WTC11 (cell line): Measurements from ENCODE around the gene CRACR2A. TPM values are rescaled to one million over a fixed set of nuclear protein-coding genes. Genes with fewer than 3 reads are reported as not detected.

Source experiments
- ATAC-seq: fragments of 200-7000 bp; cut with Tn5 transposase; 2 replicates; pipeline ENCODE4 v1.10.0; 2021; ENCODE audit warnings: mild to moderate bottlenecking, moderate library complexity
- CTCF ChIA-PET: fragments of 300-600 bp; sonication (Branson Sonifier 250); formaldehyde crosslinking; loops from one replicate; lab custom pipeline; 2021; ENCODE audit warnings: antibody characterized with exemption; lab: Charles Lee
- POLR2A ChIA-PET: fragments of 350-600 bp; sonication (Branson Sonifier 250); formaldehyde crosslinking; loops from one replicate; lab custom pipeline; 2021; ENCODE audit warnings: antibody characterized with exemption; lab: Charles Lee
- DNase-seq: peaks from one replicate; pipeline ENCODE4 v3.0.0; 2021; ENCODE audit warnings: low spot score
- H3K27ac Mint-ChIP-seq: 2 replicates; pipeline ENCODE4 v1.8.0; 2021; ENCODE audit warnings: mixed read lengths
- H3K27me3 Mint-ChIP-seq: 2 replicates; pipeline ENCODE4 v1.8.0; 2021; ENCODE audit warnings: low read depth, mild to moderate bottlenecking, moderate library complexity, mixed read lengths
- H3K36me3 Mint-ChIP-seq: 2 replicates; pipeline ENCODE4 v1.8.0; 2021; ENCODE audit warnings: mixed read lengths
- H3K4me1 Mint-ChIP-seq: 2 replicates; pipeline ENCODE4 v1.8.0; 2022; ENCODE audit warnings: mixed read lengths
- H3K4me3 Mint-ChIP-seq: 2 replicates; pipeline ENCODE4 v1.8.0; 2021; ENCODE audit warnings: mild to moderate bottlenecking, moderate library complexity, mixed read lengths
- H3K9me3 Mint-ChIP-seq: 2 replicates; pipeline ENCODE4 v1.8.0; 2021; ENCODE audit warnings: mixed read lengths
- CREM ChIP-seq: sonication (generic); formaldehyde crosslinking; IDR thresholded peaks from 2 replicates; pipeline ENCODE4 v1.8.1; 2022; ENCODE audit warnings: mild to moderate bottlenecking, missing genetic modification reagents, moderate library complexity
- ELF4 ChIP-seq: sonication (generic); formaldehyde crosslinking; IDR thresholded peaks from 2 replicates; pipeline ENCODE4 v1.8.1; 2022; ENCODE audit warnings: low read depth, mild to moderate bottlenecking, moderate library complexity, missing genetic modification reagents
- JUN ChIP-seq: sonication (generic); formaldehyde crosslinking; IDR thresholded peaks from 2 replicates; pipeline ENCODE4 v1.8.0; 2023; ENCODE audit warnings: mild to moderate bottlenecking, missing genetic modification reagents
- MXD4 ChIP-seq: fragments of 250-450 bp; sonication (Bioruptor Pico); IDR thresholded peaks from 2 replicates; pipeline ENCODE4 v1.8.0; 2021; ENCODE audit warnings: mild to moderate bottlenecking, moderate library complexity, borderline replicate concordance
- NR1H2 ChIP-seq: sonication (generic); formaldehyde crosslinking; IDR thresholded peaks from 2 replicates; pipeline ENCODE4 v1.9.0; 2021; ENCODE audit warnings: mild to moderate bottlenecking, moderate library complexity, missing genetic modification reagents
- ZBTB21 ChIP-seq: sonication (generic); formaldehyde crosslinking; IDR thresholded peaks from 2 replicates; pipeline ENCODE4 v1.8.1; 2023; ENCODE audit warnings: mild to moderate bottlenecking, missing genetic modification reagents, borderline replicate concordance
- ZNF121 ChIP-seq: sonication (generic); formaldehyde crosslinking; IDR thresholded peaks from 2 replicates; pipeline ENCODE4 v1.8.0; 2023; ENCODE audit warnings: missing genetic modification reagents
- ZNF317 ChIP-seq: sonication (generic); formaldehyde crosslinking; IDR thresholded peaks from 2 replicates; pipeline ENCODE4 v1.8.1; 2023; ENCODE audit warnings: low read depth, mild to moderate bottlenecking, moderate library complexity, missing genetic modification reagents, borderline replicate concordance
- ZNF396 ChIP-seq: fragments of 250-450 bp; sonication (Bioruptor Pico); IDR thresholded peaks from 2 replicates; pipeline ENCODE4 v1.8.0; 2021; ENCODE audit warnings: mild to moderate bottlenecking, moderate library complexity, borderline replicate concordance
- total RNA-seq: library from RNA; stranded (reverse); gene quantifications from 3 replicates; pipeline ENCODE4 v1.2.3, GENCODE V29; 2021
- TF ChIP-seq, protein P1 (sequence below): fragments of 250-450 bp; sonication (Bioruptor Pico); conservative IDR thresholded peaks from 2 replicates; pipeline ENCODE4 v1.9.0; 2021; ENCODE audit warnings: mild to moderate bottlenecking
- TF ChIP-seq, protein P2 (sequence below): sonication (generic); formaldehyde crosslinking; IDR thresholded peaks from 2 replicates; pipeline ENCODE4 v1.8.0; 2022; ENCODE audit warnings: missing genetic modification reagents
- TF ChIP-seq, protein P3 (sequence below): fragments of 250-450 bp; sonication (Bioruptor Pico); IDR thresholded peaks from 2 replicates; pipeline ENCODE4 v1.8.0; 2021; ENCODE audit warnings: mild to moderate bottlenecking

The CRACR2A gene
- total RNA-seq, 1 experiment from 2014 or later, result 2.6 TPM

DNA sequence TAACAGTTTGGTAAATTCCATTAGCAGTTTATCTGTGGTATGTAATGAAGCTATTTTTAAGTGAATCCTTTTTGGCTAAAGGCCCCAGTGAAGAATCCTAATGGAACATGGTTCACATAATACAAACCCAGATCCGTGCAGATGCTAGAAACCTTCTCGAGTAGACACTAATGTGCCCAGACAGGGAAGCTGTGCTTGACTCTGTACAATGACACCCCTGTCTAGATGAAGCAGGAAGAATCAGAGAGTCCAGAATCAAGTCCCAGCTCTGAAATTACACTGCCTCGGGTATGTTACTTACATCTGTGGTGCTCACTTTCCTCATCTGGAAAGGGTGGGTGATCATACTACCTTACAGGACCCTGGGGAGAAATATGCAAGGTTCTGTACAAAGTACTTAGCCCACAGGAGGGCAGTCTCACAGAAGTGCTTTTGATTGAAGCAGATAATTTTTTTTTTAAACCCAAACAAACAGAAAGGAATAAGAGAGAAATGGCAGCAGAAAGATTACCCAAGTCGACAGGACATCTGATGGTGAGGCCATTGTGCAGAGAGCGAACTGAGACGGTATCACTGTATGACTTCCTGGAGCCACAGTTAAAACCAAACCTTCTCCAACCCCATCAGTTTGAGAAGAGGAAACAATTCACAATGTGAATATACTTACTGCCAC lies 8.5 kb downstream of the CRACR2A start (continued):
- TF ChIP-seq, protein P1, sequence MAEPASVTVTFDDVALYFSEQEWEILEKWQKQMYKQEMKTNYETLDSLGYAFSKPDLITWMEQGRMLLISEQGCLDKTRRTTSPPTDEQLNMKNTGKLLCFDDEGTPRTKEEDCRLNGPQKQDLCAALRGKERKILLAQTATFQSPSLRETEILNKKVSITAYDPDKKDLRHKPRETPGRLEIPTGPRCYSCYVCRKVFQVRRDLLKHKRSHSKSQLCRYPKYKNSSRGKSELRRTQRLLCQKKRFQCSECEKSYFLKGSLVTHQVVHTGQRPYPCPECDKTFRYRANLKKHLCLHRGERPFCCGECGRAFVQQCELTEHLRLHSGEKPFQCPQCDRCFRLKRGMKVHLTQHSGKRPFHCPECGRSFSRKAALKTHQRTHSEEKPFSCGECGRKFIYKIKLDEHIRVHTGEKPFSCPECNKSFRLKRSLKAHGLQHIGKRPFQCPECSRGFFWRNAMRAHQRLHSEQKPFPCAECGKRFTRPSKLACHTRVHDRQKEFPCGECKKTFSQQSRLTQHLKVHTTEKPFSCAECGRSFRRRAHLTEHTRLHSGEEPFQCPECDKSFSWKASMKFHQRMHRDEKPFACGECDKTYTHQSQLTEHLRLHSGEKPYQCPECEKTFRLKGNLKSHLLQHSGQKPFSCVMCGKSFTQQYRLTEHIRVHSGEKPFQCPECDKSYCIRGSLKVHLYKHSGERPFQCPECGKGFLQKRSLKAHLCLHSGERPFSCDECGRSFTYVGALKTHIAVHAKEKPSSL, result no peak

DNA sequence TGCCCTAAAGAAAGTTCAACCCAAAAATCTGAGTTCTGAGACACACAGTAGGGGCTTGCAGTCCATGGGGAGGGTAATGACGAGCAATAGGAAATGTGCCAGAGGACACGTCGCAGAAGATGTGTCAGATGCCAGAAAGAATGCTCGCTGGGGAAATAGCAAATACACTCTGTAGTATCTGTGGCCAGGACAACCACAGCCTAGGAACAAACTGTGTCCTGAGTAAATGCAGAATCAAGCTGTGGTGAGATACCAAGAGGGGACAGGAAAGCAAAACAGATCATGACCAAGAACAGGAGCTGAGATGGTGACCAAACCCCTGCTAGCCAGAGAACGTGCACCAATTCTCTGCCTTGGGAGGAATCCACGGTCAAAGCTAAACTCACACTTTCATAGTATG lies 9.1 kb downstream of the CRACR2A start:
- ATAC-seq (no peak), DNase-seq (no peak)
- no peak for TF ChIP-seq ZNF317 (CRISPR knock-in tag)
- TF ChIP-seq, protein P2, sequence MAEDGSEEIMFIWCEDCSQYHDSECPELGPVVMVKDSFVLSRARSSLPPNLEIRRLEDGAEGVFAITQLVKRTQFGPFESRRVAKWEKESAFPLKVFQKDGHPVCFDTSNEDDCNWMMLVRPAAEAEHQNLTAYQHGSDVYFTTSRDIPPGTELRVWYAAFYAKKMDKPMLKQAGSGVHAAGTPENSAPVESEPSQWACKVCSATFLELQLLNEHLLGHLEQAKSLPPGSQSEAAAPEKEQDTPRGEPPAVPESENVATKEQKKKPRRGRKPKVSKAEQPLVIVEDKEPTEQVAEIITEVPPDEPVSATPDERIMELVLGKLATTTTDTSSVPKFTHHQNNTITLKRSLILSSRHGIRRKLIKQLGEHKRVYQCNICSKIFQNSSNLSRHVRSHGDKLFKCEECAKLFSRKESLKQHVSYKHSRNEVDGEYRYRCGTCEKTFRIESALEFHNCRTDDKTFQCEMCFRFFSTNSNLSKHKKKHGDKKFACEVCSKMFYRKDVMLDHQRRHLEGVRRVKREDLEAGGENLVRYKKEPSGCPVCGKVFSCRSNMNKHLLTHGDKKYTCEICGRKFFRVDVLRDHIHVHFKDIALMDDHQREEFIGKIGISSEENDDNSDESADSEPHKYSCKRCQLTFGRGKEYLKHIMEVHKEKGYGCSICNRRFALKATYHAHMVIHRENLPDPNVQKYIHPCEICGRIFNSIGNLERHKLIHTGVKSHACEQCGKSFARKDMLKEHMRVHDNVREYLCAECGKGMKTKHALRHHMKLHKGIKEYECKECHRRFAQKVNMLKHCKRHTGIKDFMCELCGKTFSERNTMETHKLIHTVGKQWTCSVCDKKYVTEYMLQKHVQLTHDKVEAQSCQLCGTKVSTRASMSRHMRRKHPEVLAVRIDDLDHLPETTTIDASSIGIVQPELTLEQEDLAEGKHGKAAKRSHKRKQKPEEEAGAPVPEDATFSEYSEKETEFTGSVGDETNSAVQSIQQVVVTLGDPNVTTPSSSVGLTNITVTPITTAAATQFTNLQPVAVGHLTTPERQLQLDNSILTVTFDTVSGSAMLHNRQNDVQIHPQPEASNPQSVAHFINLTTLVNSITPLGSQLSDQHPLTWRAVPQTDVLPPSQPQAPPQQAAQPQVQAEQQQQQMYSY (CRISPR knock-in tag), result no peak
- no peak for TF ChIP-seq ZNF396 (CRISPR knock-in tag)
- TF ChIP-seq ELF4, result no peak
- no peak for TF ChIP-seq ZNF121 (CRISPR knock-in tag)
- TF ChIP-seq, protein P3, sequence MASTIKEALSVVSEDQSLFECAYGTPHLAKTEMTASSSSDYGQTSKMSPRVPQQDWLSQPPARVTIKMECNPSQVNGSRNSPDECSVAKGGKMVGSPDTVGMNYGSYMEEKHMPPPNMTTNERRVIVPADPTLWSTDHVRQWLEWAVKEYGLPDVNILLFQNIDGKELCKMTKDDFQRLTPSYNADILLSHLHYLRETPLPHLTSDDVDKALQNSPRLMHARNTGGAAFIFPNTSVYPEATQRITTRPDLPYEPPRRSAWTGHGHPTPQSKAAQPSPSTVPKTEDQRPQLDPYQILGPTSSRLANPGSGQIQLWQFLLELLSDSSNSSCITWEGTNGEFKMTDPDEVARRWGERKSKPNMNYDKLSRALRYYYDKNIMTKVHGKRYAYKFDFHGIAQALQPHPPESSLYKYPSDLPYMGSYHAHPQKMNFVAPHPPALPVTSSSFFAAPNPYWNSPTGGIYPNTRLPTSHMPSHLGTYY (CRISPR knock-in tag), result no peak
- no peak for TF ChIP-seq MXD4 (CRISPR knock-in tag)
- Mint-ChIP-seq H3K27ac (no peak overlapping the region), H3K9me3 (peaks cover 8% of the 10 kb centered on the region), H3K4me1 (no peaks in the 10 kb centered on the region), H3K27me3 (no peaks in the 10 kb centered on the region), H3K36me3 (no peaks in the 10 kb centered on the region), H3K4me3 (no peak overlapping the region)
- POLR2A ChIA-PET, result no interaction called here
- CTCF ChIA-PET, result interaction anchor here (1.1 kb wide), 1 partner anchor 9 kb away, joined by 4 read pairs; the partner anchor contains the start of gene CRACR2A

DNA sequence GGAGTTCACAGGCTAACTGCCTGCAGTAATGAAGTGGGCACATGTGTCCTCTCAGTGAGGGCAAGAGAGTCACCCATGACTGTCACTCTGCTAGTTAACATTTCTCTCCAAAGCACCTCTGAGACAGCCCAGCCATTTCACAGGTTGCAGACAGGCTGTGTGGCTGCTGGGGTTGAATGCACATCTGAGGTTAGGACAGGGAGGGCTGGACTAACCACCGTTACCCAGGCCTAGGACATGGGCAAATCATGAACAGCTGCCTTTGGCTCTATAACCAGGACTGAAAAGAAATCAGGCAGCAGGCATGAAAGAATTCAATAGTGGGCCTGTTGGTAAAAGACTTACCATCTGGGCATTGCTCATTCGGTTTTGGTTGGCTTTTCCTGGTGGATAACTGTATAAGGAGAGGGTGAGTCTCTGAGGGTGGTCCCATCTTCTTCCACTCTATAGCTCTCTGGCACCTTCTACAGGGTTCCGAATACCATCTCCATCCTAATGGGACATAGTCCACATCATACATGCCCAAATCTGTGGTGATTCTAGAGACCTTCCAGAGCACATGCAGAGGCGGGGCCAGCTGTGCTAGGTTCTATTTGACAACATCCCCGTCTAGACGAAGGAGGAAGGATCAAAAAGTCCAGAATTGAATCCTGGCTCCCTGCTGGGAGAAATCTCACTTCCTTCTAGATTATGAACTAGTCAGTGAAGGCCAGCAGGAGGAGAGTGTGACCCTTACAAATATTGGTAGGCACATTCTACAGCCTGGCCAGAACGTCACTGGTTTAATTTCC lies 10.8 kb downstream of the CRACR2A start:
- TF ChIP-seq CREM (CRISPR knock-in tag) (no peak), JUN (no peak), NR1H2 (CRISPR knock-in tag) (no peak), ZBTB21 (CRISPR knock-in tag) (no peak)
- ChIA-PET CTCF (interaction anchor here (1.1 kb wide), 1 partner anchor 463 kb away, joined by 3 read pairs; no protein-coding TSS in a partner anchor), POLR2A (no interaction called here)
- no peaks in the 10 kb centered on the region for H3K36me3 Mint-ChIP-seq
- H3K4me1 Mint-ChIP-seq, result no peaks in the 10 kb centered on the region
- ATAC-seq (no peak), DNase-seq (no peak)
- peaks cover 8% of the 10 kb centered on the region for H3K9me3 Mint-ChIP-seq
- H3K27me3 Mint-ChIP-seq, result no peaks in the 10 kb centered on the region
- H3K27ac Mint-ChIP-seq, result no peak overlapping the region
- no peak overlapping the region for H3K4me3 Mint-ChIP-seq
